ENCODE results near the gene CASP6. TPM values are rescaled to one million over a fixed set of nuclear protein-coding genes. Genes with fewer than 3 reads are reported as not detected.

CASP6 gene
- total RNA-seq, 1 donor from 2014 or later, result 22.5 TPM

GRCh38 chr4:109703664-109704361 is 568 bp upstream of the CASP6 start:
- peak; percentile 9 to 20 for ATAC-seq
- intact Hi-C loops (cut with DNase I), result no loop called here
- no peaks in the 10 kb centered on the region for H3K27me3 ChIP-seq (ENCODE audit: low read depth)
- peaks cover 22% of the 10 kb centered on the region for H3K4me1 ChIP-seq
- peak overlapping the region; percentile 77 for H3K4me3 ChIP-seq
- no peaks in the 10 kb centered on the region for H3K9me3 ChIP-seq
- TF ChIP-seq CTCF (IDR thresholded peaks at IDR 0.05), result no peak
- peak overlapping the region; percentile 81 for H3K27ac ChIP-seq
- peaks cover 3% of the 10 kb centered on the region for H3K36me3 ChIP-seq
- no peak for DNase-seq

- H3K27ac ChIP-seq, result peak overlapping the region; percentile 81
- H3K4me1 ChIP-seq, result peaks cover 22% of the 10 kb centered on the region
- ATAC-seq (no peak), DNase-seq (no peak)
- intact Hi-C loops (cut with DNase I), result no loop called here
- no peak for TF ChIP-seq CTCF (IDR thresholded peaks at IDR 0.05)
- H3K9me3 ChIP-seq, result no peaks in the 10 kb centered on the region
- peaks cover 16% of the 10 kb centered on the region for H3K36me3 ChIP-seq
- H3K27me3 ChIP-seq (ENCODE audit: low read depth), result no peaks in the 10 kb centered on the region
- peak overlapping the region; percentile 77 for H3K4me3 ChIP-seq
Observed at GRCh38 chr4:109701566-109702410, 1.5 kb downstream of the CASP6 start.

GRCh38 chr4:109699553-109700225 is 3.6 kb downstream of the CASP6 start:
- Histone ChIP-seq H3K27me3 (ENCODE audit: low read depth) (no peaks in the 10 kb centered on the region), H3K27ac (no peak overlapping the region), H3K4me1 (peaks cover 22% of the 10 kb centered on the region), H3K4me3 (no peak overlapping the region), H3K36me3 (peaks cover 36% of the 10 kb centered on the region), H3K9me3 (no peaks in the 10 kb centered on the region)
- TF ChIP-seq CTCF (IDR thresholded peaks at IDR 0.05), result no peak
- DNase-seq (no peak), ATAC-seq (no peak)
- intact Hi-C loops (cut with DNase I), result no loop called here

- intact Hi-C loops (cut with DNase I), result no loop called here
- no peak for DNase-seq
- no peaks in the 10 kb centered on the region for H3K27me3 ChIP-seq (ENCODE audit: low read depth)
- H3K4me3 ChIP-seq, result no peak overlapping the region
- peaks cover 46% of the 10 kb centered on the region for H3K36me3 ChIP-seq
- TF ChIP-seq CTCF (IDR thresholded peaks at IDR 0.05), result no peak
- no peaks in the 10 kb centered on the region for H3K9me3 ChIP-seq
- ATAC-seq, result no peak
- no peak overlapping the region for H3K27ac ChIP-seq
- H3K4me1 ChIP-seq, result peaks cover 18% of the 10 kb centered on the region
Observed at GRCh38 chr4:109698656-109699055, 4.6 kb downstream of the CASP6 start.

GRCh38 chr4:109691411-109691920 is 11.8 kb downstream of the CASP6 start:
- intact Hi-C loops (cut with DNase I), result no loop called here
- peaks cover 84% of the 10 kb centered on the region for H3K36me3 ChIP-seq
- DNase-seq (no peak), ATAC-seq (no peak)
- H3K27ac ChIP-seq, result no peak overlapping the region
- H3K9me3 ChIP-seq, result no peaks in the 10 kb centered on the region
- no peaks in the 10 kb centered on the region for H3K4me1 ChIP-seq
- TF ChIP-seq CTCF (IDR thresholded peaks at IDR 0.05), result no peak
- no peaks in the 10 kb centered on the region for H3K27me3 ChIP-seq (ENCODE audit: low read depth)
- H3K4me3 ChIP-seq, result no peak overlapping the region

All from lower lobe of right lung (tissue), 2 donors.